A549 (cell line): ENCODE measurements around the gene EFNA5. TPM values are rescaled to one million over a fixed set of nuclear protein-coding genes. Genes with fewer than 3 reads are reported as not detected.

ENCODE experiments used
- ATAC-seq, 2 experiments: fragments of 200-7000 bp in 1 of 2; fragments of >200 bp in 1 of 2; cut with Nextera tagmentation in 1 of 2; cut with Tn5 transposase in 1 of 2; 3 replicates each; pipeline versions ENCODE4 v1.8.0 to v1.9.1; 2018 to 2020; ENCODE audit warnings: mild to moderate bottlenecking in 1 of 2, moderate library complexity in 1 of 2
- CTCF ChIA-PET: fragments of 300-600 bp; sonication (Branson Sonifier 250); formaldehyde crosslinking; extraction: SDS; loops from one replicate; lab custom pipeline; 2021; ENCODE audit warnings: antibody characterized with exemption, inconsistent platforms; lab: Yijun Ruan, JAX
- POLR2A ChIA-PET: fragments of 350-600 bp; formaldehyde crosslinking; extraction: SDS; loops from one replicate; lab custom pipeline; 2021; ENCODE audit warnings: antibody characterized with exemption, inconsistent platforms; lab: Yijun Ruan, JAX
- DNase-seq, 2 experiments: peaks; one replicate each; pipeline versions ENCODE4 v3.0.0 to v3.0.0-alpha.2; 2011 to 2016; ENCODE audit warnings: low read depth in 1 of 2, low spot score in 1 of 2
- FAIRE-seq: peaks from 2 replicates; lab custom pipeline; 2011; peaks lifted over from hg19 to GRCh38; lab: Jason Lieb, UNC
- H3K27ac ChIP-seq, 2 experiments: fragments of >200 bp; sonication (Bioruptor Twin); formaldehyde crosslinking; 3 replicates each; pipeline ENCODE4 v1.5.1; 2016 to 2017
- H3K4me1 ChIP-seq: fragments of >200 bp; sonication (Bioruptor Twin); formaldehyde crosslinking; 3 replicates; pipeline ENCODE4 v1.6.1; 2016
- H3K4me2 ChIP-seq: fragments of >200 bp; sonication (Bioruptor Twin); formaldehyde crosslinking; 3 replicates; pipeline ENCODE4 v1.6.1; 2016
- H3K4me3 ChIP-seq: fragments of >200 bp; sonication (Bioruptor Twin); formaldehyde crosslinking; 3 replicates; pipeline ENCODE4 v1.5.1; 2016
- H3K9me3 ChIP-seq: fragments of >200 bp; sonication (Bioruptor Twin); formaldehyde crosslinking; 3 replicates; pipeline ENCODE4 v1.6.1; 2016
- BHLHE40 ChIP-seq: IDR thresholded peaks from 2 replicates; pipeline ENCODE4 v1.6.1; 2012; ENCODE audit warnings: low read depth, low read length, inconsistent platforms
- CBX8 ChIP-seq: fragments of 200-600 bp; sonication (generic); IDR thresholded peaks from 2 replicates; pipeline ENCODE4 v1.6.1; 2016
- CEBPB ChIP-seq, 2 experiments: fragments of >200 bp in 1 of 2; sonication (Bioruptor Twin) in 1 of 2; formaldehyde crosslinking in 1 of 2; IDR thresholded peaks; 2 replicates each; pipeline ENCODE4 v1.6.1; 2012 to 2016
- CHD2 ChIP-seq: fragments of 150-350 bp; IDR thresholded peaks from 2 replicates; pipeline ENCODE4 v1.6.1; 2014; ENCODE audit warnings: low read length; ENCODE audit not compliant: partially characterized antibody
- E2F6 ChIP-seq: IDR thresholded peaks from 2 replicates; pipeline ENCODE4 v1.6.1; 2012; ENCODE audit warnings: low read depth, borderline replicate concordance
- EHF ChIP-seq: fragments of 250-450 bp; sonication (Bioruptor Pico); IDR thresholded peaks from 2 replicates; pipeline ENCODE4 v1.5.0; 2020; ENCODE audit warnings: mild to moderate bottlenecking
- EHMT2 ChIP-seq: fragments of 200-600 bp; sonication (generic); IDR thresholded peaks from 2 replicates; pipeline ENCODE4 v1.6.1; 2016; ENCODE audit warnings: antibody characterized with exemption, low read depth, mild to moderate bottlenecking, moderate library complexity
- ELK1 ChIP-seq: fragments of 150-350 bp; IDR thresholded peaks from 2 replicates; pipeline ENCODE4 v1.6.1; 2014; ENCODE audit warnings: low read depth, mild to moderate bottlenecking, low read length
- EP300 ChIP-seq, 2 experiments: fragments of >200 bp; sonication (Bioruptor Twin); formaldehyde crosslinking; IDR thresholded peaks; 2 replicates in 1 of 2; 3 replicates in 1 of 2; pipeline ENCODE4 v1.6.1; 2016 to 2017
- ESRRA ChIP-seq: fragments of 150-350 bp; IDR thresholded peaks from 2 replicates; pipeline ENCODE4 v1.6.1; 2014; ENCODE audit warnings: mild to moderate bottlenecking, low read length, borderline replicate concordance
- FOSB ChIP-seq: fragments of 250-450 bp; sonication (Bioruptor Pico); IDR thresholded peaks from 2 replicates; pipeline ENCODE4 v1.5.0; 2020; ENCODE audit warnings: mild to moderate bottlenecking, moderate library complexity
- FOSL2 ChIP-seq, 2 experiments: fragments of 450-650 bp in 1 of 2; fragments of >200 bp in 1 of 2; sonication (Bioruptor Twin) in 1 of 2; formaldehyde crosslinking; IDR thresholded peaks; 2 replicates each; pipeline versions ENCODE4 v1.5.0 to v1.6.1; 2016 to 2020; ENCODE audit warnings: mild to moderate bottlenecking in 1 of 2, moderate library complexity in 1 of 2
- HEYL ChIP-seq: fragments of 250-450 bp; sonication (Bioruptor Pico); IDR thresholded peaks from 2 replicates; pipeline ENCODE4 v1.8.0; 2021; ENCODE audit warnings: mild to moderate bottlenecking, moderate library complexity
- HMGXB4 ChIP-seq: fragments of 250-450 bp; sonication (Bioruptor Pico); IDR thresholded peaks from 2 replicates; pipeline ENCODE4 v1.5.0; 2021; ENCODE audit warnings: mild to moderate bottlenecking, moderate library complexity, borderline replicate concordance
- HOXB13 ChIP-seq: fragments of 250-450 bp; sonication (Bioruptor Pico); IDR thresholded peaks from 2 replicates; pipeline ENCODE4 v1.5.0; 2020; ENCODE audit warnings: low read depth, mild to moderate bottlenecking, moderate library complexity
- HOXB5 ChIP-seq: fragments of 250-450 bp; sonication (Bioruptor Pico); IDR thresholded peaks from 2 replicates; pipeline ENCODE4 v1.5.0; 2020; ENCODE audit warnings: mild to moderate bottlenecking, moderate library complexity
- JUN ChIP-seq, 2 experiments: fragments of >200 bp; sonication (Bioruptor Twin); formaldehyde crosslinking; IDR thresholded peaks; 2 replicates in 1 of 2; 3 replicates in 1 of 2; pipeline ENCODE4 v1.6.1; 2016 to 2017
- MAFK ChIP-seq: fragments of 450-650 bp; IDR thresholded peaks from 2 replicates; pipeline ENCODE4 v1.6.1; 2014; ENCODE audit not compliant: partially characterized antibody
- MAX ChIP-seq: IDR thresholded peaks from 2 replicates; pipeline ENCODE4 v1.6.1; 2012
- MAZ ChIP-seq: fragments of 150-350 bp; IDR thresholded peaks from 2 replicates; pipeline ENCODE4 v1.6.1; 2014; ENCODE audit warnings: antibody characterized with exemption, low read depth, low read length, borderline replicate concordance
- NFE2L2 ChIP-seq: fragments of 150-350 bp; conservative IDR thresholded peaks from 2 replicates; pipeline ENCODE4 v1.6.1; 2014; ENCODE audit warnings: low read length
- NPAS2 ChIP-seq: fragments of 250-450 bp; sonication (Bioruptor Pico); IDR thresholded peaks from 2 replicates; pipeline ENCODE4 v1.8.0; 2022; ENCODE audit warnings: mild to moderate bottlenecking, moderate library complexity, borderline replicate concordance
- REST ChIP-seq: fragments of 200-600 bp; sonication (generic); IDR thresholded peaks from 2 replicates; pipeline ENCODE4 v1.6.1; 2016; ENCODE audit warnings: antibody characterized with exemption, mild to moderate bottlenecking, moderate library complexity
- RFX5 ChIP-seq: fragments of 450-650 bp; IDR thresholded peaks from 2 replicates; pipeline ENCODE4 v1.7.1; 2014; ENCODE audit warnings: antibody characterized with exemption, mild to moderate bottlenecking, moderate library complexity
- RNF2 ChIP-seq: fragments of 200-600 bp; sonication (generic); IDR thresholded peaks from 2 replicates; pipeline ENCODE4 v1.6.1; 2016; ENCODE audit warnings: low read depth, mild to moderate bottlenecking, antibody characterized with exemption, moderate library complexity, borderline replicate concordance
- SMC3 ChIP-seq: fragments of >200 bp; sonication (Bioruptor Twin); formaldehyde crosslinking; IDR thresholded peaks from 3 replicates; pipeline ENCODE4 v1.6.1; 2018; ENCODE audit warnings: inconsistent platforms
- TFCP2L1 ChIP-seq: fragments of 250-450 bp; sonication (Bioruptor Pico); IDR thresholded peaks from 2 replicates; pipeline ENCODE4 v1.5.0; 2021; ENCODE audit warnings: mild to moderate bottlenecking
- ZFP36 ChIP-seq: fragments of 450-650 bp; IDR thresholded peaks from 2 replicates; pipeline ENCODE4 v1.6.1; 2014; ENCODE audit warnings: borderline replicate concordance; ENCODE audit not compliant: partially characterized antibody
- WGBS: methylation state at CpG from one replicate; pipeline ENCODE4 v1.1.6; 2017; ENCODE audit errors: missing lambda C conversion rate; 5-methylcytosine and 5-hydroxymethylcytosine counted together
- polyA plus RNA-seq, 4 experiments: library from polyadenylated mRNA; depleted of rRNA in 3 of 4; stranded (reverse); fragments of >200 nt; fragmentation: RNase III in 1 of 4; extraction: RNeasy Plus Mini Kit Qiagen cat#74134 plus additional on column Dnase treatment in 1 of 4; gene quantifications; 2 replicates in 3 of 4; 3 replicates in 1 of 4; pipeline ENCODE4 v1.2.3, GENCODE V29; 2011 to 2017

EFNA5 gene
- polyA plus RNA-seq, 2 of the 4 experiments (the other 2 are of a cell fraction), result 8.5 to 20.7 TPM

GRCh38 chr5:107467137-107467932 is 203.4 kb downstream of the EFNA5 start:
- WGBS, result 87% methylated on average over 5 of the region's 5 CpGs

GRCh38 chr5:107466233-107466769 is 204.4 kb downstream of the EFNA5 start:
- Histone ChIP-seq H3K4me1 (peaks cover 97% of the 10 kb centered on the region), H3K4me3 (no peak overlapping the region), H3K9me3 (no peaks in the 10 kb centered on the region), H3K4me2 (peak overlapping the region; percentile 71), H3K27ac (peak overlapping the region; percentile 94)
- DNase-seq, result peak; percentile 66 to 95
- peak; percentile 98 for FAIRE-seq
- ChIA-PET CTCF (interaction anchor here (0.6 to 2.0 kb wide), 6 partner anchors 10 to 195 kb away, joined by 3 to 8 read pairs (median 4); no protein-coding TSS in a partner anchor), POLR2A (interaction anchor here (0.7 to 1.2 kb wide), 8 partner anchors 32 to 206 kb away, joined by 3 to 7 read pairs (median 4); partner anchors contain the start of gene EFNA5)
- 5% methylated on average over 10 of the region's 10 CpGs for WGBS
- peak; percentile 80 to 82 for ATAC-seq
- TF ChIP-seq MAX (peak; percentile 72), E2F6 (peak; percentile 45; the same call in 1 of the 2 replicates), HMGXB4 (no peak), JUN (IDR thresholded peaks at IDR 0.05) (peak; percentile 43 to 72), HEYL (CRISPR knock-in tag) (no peak; the same call in none of the 2 replicates), NFE2L2 (peak; percentile 100), FOSL2 (IDR thresholded peaks at IDR 0.05) (peak; percentile 62; the same call in 1 of the 2 replicates), FOSL2 (CRISPR knock-in tag; IDR thresholded peaks at IDR 0.05) (peak; percentile 84), BHLHE40 (0 out of 2 replicates have a peak, but pooled peaks have one; percentile 15), EP300 (IDR thresholded peaks at IDR 0.05) (peak; percentile 30 to 50; a peak in 2 of 5 replicates), EHF (no peak), TFCP2L1 (CRISPR knock-in tag) (0 out of 2 replicates have a peak, but pooled peaks have one; percentile 46)

More at GRCh38 chr5:107467137-107467932, 203.4 kb downstream of the EFNA5 start:
- no peaks in the 10 kb centered on the region for H3K9me3 ChIP-seq
- ChIA-PET POLR2A (interaction anchor here (1.4 to 2.5 kb wide), 2 partner anchors 84 to 105 kb away, joined by 12 to 13 read pairs; no protein-coding TSS in a partner anchor), CTCF (interaction anchor here (0.8 to 1.4 kb wide), 5 partner anchors 29 to 205 kb away, joined by 3 to 5 read pairs (median 3); no protein-coding TSS in a partner anchor)
- DNase-seq (no peak), FAIRE-seq (no peak), ATAC-seq (no peak)
- peak; percentile 1 for TF ChIP-seq MAFK
- TF ChIP-seq FOSL2 (IDR thresholded peaks at IDR 0.05), result no peak
- TF ChIP-seq FOSL2 (CRISPR knock-in tag; IDR thresholded peaks at IDR 0.05), result no peak
- no peak for TF ChIP-seq ESRRA
- TF ChIP-seq EHMT2, result no peak
- TF ChIP-seq REST, result peak; percentile 59; the same call in 1 of the 2 replicates
- TF ChIP-seq FOSB (CRISPR knock-in tag), result no peak
- TF ChIP-seq ELK1, result no peak
- no peak for TF ChIP-seq SMC3
- TF ChIP-seq CBX8, result no peak
- TF ChIP-seq RFX5, result no peak
- TF ChIP-seq ZFP36, result no peak
- TF ChIP-seq CHD2, result no peak
- no peak; the same call in 1 of the 2 replicates for TF ChIP-seq HOXB13
- no peak for TF ChIP-seq MAZ
- TF ChIP-seq RNF2, result no peak
- TF ChIP-seq CEBPB (IDR thresholded peaks at IDR 0.05), result no peak
- TF ChIP-seq HOXB5 (CRISPR knock-in tag), result no peak
- TF ChIP-seq JUN (IDR thresholded peaks at IDR 0.05), result no peak
- TF ChIP-seq NPAS2 (CRISPR knock-in tag), result no peak
- peak; percentile 18; the same call in 1 of the 2 replicates for TF ChIP-seq EHF
- H3K27ac ChIP-seq, result peak overlapping the region; percentile 94
- H3K4me1 ChIP-seq, result peaks cover 94% of the 10 kb centered on the region
- H3K4me3 ChIP-seq, result no peak overlapping the region
- peak overlapping the region; percentile 71; the same call in 2 of the 3 replicates for H3K4me2 ChIP-seq
